Measurements from ENCODE around the gene DHTKD1. TPM values are rescaled to one million over a fixed set of nuclear protein-coding genes. Genes with fewer than 3 reads are reported as not detected.

DHTKD1 gene, protein sequence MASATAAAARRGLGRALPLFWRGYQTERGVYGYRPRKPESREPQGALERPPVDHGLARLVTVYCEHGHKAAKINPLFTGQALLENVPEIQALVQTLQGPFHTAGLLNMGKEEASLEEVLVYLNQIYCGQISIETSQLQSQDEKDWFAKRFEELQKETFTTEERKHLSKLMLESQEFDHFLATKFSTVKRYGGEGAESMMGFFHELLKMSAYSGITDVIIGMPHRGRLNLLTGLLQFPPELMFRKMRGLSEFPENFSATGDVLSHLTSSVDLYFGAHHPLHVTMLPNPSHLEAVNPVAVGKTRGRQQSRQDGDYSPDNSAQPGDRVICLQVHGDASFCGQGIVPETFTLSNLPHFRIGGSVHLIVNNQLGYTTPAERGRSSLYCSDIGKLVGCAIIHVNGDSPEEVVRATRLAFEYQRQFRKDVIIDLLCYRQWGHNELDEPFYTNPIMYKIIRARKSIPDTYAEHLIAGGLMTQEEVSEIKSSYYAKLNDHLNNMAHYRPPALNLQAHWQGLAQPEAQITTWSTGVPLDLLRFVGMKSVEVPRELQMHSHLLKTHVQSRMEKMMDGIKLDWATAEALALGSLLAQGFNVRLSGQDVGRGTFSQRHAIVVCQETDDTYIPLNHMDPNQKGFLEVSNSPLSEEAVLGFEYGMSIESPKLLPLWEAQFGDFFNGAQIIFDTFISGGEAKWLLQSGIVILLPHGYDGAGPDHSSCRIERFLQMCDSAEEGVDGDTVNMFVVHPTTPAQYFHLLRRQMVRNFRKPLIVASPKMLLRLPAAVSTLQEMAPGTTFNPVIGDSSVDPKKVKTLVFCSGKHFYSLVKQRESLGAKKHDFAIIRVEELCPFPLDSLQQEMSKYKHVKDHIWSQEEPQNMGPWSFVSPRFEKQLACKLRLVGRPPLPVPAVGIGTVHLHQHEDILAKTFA
- 12.2 TPM for polyA plus RNA-seq
- long read RNA-seq, donor 1: 0 reads
- long read RNA-seq, donor 2, full-length matches to known transcripts: 3 of 3 reads
- long read RNA-seq, donor 2, partial matches to known transcripts: 0 of 3 reads
- long read RNA-seq, donor 2, other reads (novel, unspliced or antisense): 0 of 3 reads
- long read RNA-seq, donor 3: 0 reads
- long read RNA-seq, donor 4: 0 reads
- long read RNA-seq, donor 5, partial matches to known transcripts: 0 of 1 reads
- long read RNA-seq, donor 5, other reads (novel, unspliced or antisense): 0 of 1 reads
- long read RNA-seq, donor 6, full-length matches to known transcripts: 2 of 8 reads
- long read RNA-seq, donor 6, partial matches to known transcripts: 6 of 8 reads
- long read RNA-seq, donor 6, other reads (novel, unspliced or antisense): 0 of 8 reads
- long read RNA-seq, donor 7: 0 reads
- long read RNA-seq, donor 8, full-length matches to known transcripts: 5 of 13 reads
- long read RNA-seq, donor 8, partial matches to known transcripts: 8 of 13 reads
- long read RNA-seq, donor 8, other reads (novel, unspliced or antisense): 0 of 13 reads
- long read RNA-seq, donor 9, full-length matches to known transcripts: 2 of 2 reads
- long read RNA-seq, donor 9, partial matches to known transcripts: 0 of 2 reads
- long read RNA-seq, donor 9, other reads (novel, unspliced or antisense): 0 of 2 reads
- long read RNA-seq, donor 10, full-length matches to known transcripts: 2 of 2 reads
- long read RNA-seq, donor 10, partial matches to known transcripts: 0 of 2 reads
- long read RNA-seq, donor 10, other reads (novel, unspliced or antisense): 0 of 2 reads
- long read RNA-seq, donor 11, full-length matches to known transcripts: 3 of 3 reads
- long read RNA-seq, donor 11, partial matches to known transcripts: 0 of 3 reads
- long read RNA-seq, donor 11, other reads (novel, unspliced or antisense): 0 of 3 reads

DNA sequence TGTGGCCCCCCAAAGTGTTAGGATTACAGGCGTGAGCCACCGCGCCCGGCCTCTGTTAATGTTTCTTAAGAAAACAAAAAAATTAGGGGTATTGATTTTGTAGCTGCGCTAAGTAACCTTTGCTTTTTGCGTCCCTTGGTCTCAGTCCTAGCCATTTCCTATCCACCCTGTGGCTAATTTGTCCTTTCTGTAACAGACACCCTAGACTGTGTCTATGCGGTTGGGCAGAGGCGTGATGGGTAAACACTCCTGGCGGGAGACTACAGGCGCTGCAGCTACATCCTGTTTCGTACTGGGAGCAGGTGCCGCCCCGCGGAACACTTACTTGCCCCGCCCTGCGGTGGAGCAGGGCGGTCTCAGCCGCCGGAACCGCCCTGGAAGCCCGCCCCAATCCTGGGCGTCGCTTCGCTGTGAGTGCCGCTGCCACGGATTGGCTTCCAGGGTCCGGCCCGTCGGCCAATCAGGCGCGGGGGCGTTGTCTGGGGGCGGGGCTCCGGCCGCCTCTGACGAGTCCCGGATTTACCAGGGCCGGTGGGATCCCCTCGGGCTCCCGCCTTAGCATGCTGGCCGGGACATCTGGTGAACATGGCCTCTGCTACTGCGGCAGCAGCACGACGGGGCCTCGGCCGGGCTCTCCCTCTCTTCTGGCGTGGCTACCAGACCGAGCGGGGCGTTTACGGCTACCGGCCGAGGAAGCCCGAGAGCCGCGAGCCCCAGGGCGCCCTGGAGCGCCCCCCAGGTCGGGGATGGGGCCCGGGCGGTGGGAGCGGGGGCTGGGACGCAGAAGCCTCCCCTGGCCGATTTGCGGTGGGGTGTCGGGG lies at the start of gene DHTKD1:
Gene DHTKD1 (plus strand): TSS at position 506 of the 821 bp plus-strand sequence. CDS start 80 bp downstream, at position 586.
- peak; percentile 99 for DNase-seq
- H3K27me3 ChIP-seq (ENCODE audit: control insufficient read depth, insufficient read depth, low read length): no peaks in the 10 kb centered on the region
- peaks cover 2% of the 10 kb centered on the region for H3K4me1 ChIP-seq (ENCODE audit: control insufficient read depth, insufficient read depth, low read length)
- no peaks in the 10 kb centered on the region for H3K9me3 ChIP-seq (ENCODE audit: control insufficient read depth, low read depth, low read length)
- H3K27ac ChIP-seq (ENCODE audit: low read length): peak within 1 kb of the TSS; percentile 87
- H3K4me3 ChIP-seq (ENCODE audit: low read length): peak within 1 kb of the TSS; percentile 79
- no CpG with 5 or more reads among the region's 66 CpGs for WGBS (ENCODE audit: insufficient coverage, low lambda C conversion rate)
- H3K36me3 ChIP-seq (ENCODE audit: control insufficient read depth, insufficient read depth, low read length): no peaks in the 10 kb centered on the region

DNA sequence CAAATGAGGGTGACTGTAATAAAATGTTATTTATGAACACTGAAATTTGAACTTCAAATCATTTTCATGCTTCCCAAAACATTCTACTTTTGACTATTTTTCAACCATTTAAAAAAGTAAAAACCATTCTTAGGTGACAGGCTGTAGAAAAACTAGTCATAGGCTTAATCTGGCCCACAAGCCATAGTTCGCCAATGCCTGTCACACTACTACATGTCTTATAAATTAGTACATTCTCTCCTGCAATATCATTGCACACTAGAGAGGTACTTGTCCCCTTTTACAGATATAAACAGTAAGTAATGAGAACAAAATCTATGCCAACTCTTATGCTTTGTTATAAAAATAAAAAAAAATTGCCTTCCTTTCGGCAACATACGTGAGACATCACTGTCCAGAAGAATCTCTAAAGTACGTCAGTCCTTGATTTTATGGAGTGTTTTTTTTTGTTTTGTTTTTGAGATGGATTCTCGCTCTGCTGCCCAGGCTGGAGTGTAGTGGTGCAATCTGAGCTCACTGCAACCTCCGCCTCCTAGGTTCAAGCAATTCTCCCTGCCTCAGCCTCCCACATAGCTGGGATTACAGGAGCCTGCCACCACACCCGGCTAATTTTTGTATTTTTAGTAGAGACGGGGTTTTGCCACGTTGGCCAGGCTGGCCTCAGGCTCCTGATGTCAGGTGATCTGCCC lies 49.3 kb upstream of the DHTKD1 start:
- DNase-seq: no peak
- Histone ChIP-seq H3K9me3 (ENCODE audit: control insufficient read depth, low read depth, low read length) (no peaks in the 10 kb centered on the region), H3K4me3 (ENCODE audit: low read length) (no peak overlapping the region), H3K4me1 (ENCODE audit: control insufficient read depth, insufficient read depth, low read length) (peaks cover 3% of the 10 kb centered on the region), H3K27ac (ENCODE audit: low read length) (no peak overlapping the region), H3K36me3 (ENCODE audit: control insufficient read depth, insufficient read depth, low read length) (peaks cover 5% of the 10 kb centered on the region), H3K27me3 (ENCODE audit: control insufficient read depth, insufficient read depth, low read length) (no peaks in the 10 kb centered on the region)
- 96% methylated on average over 4 of the region's 9 CpGs for WGBS (ENCODE audit: insufficient coverage, low lambda C conversion rate)

DNA sequence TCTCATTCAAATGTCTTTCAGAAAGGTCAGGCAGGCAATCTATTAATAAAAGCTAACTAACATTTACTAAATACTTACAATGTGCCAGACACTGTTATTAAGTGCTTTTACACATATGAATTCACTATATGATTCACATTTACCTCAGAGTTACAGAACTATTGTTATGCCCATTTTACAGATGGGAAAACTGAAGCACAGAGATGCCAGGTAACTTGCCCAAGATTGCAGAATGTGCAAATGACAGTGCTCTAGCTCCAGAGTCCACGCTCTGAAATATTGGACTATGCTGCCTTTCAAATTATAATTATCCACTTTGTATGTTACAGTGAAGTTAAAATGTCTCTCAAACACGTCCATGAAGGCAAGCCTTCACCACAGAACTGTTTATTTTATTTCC lies 48.2 kb upstream of the DHTKD1 start:
- WGBS (ENCODE audit: insufficient coverage, low lambda C conversion rate): no CpG with 5 or more reads among the region's 2 CpGs
- no peaks in the 10 kb centered on the region for H3K27me3 ChIP-seq (ENCODE audit: control insufficient read depth, insufficient read depth, low read length)
- H3K27ac ChIP-seq (ENCODE audit: low read length): no peak overlapping the region
- H3K4me1 ChIP-seq (ENCODE audit: control insufficient read depth, insufficient read depth, low read length): peaks cover 3% of the 10 kb centered on the region
- no peak overlapping the region for H3K4me3 ChIP-seq (ENCODE audit: low read length)
- no peaks in the 10 kb centered on the region for H3K9me3 ChIP-seq (ENCODE audit: control insufficient read depth, low read depth, low read length)
- DNase-seq: no peak
- peaks cover 5% of the 10 kb centered on the region for H3K36me3 ChIP-seq (ENCODE audit: control insufficient read depth, insufficient read depth, low read length)

DNA sequence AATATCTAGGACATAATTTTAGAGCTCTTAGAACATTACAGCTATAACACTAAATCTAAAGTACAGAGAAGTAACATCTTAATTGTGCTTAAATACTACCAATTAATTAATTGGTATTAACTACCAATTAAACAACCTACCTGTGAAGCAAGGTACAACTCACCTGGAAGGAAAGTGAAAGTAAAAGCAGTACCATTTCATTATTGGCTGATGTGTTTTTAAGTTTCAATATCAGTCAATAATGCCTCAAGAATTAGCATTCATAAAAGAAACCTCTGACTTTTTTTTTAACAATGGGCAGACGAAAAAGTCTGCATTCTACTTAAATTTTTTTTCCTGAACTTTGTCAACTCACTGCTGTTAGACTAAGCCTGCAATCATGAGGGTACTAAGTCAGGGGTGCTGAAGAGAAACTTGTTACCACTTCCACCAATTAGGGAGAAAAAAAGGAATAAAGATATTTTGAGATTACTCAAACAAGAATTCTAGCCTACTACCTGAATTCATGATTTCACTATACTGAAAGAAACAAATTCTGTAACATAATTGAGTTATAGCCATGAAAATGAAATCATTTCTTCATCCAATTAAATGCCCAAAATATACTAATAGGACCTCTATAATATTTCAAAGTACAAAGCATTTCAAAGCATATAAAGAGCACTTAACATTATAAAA lies 46.0 kb upstream of the DHTKD1 start:
- Histone ChIP-seq H3K36me3 (ENCODE audit: control insufficient read depth, insufficient read depth, low read length) (peaks cover 16% of the 10 kb centered on the region), H3K9me3 (ENCODE audit: control insufficient read depth, low read depth, low read length) (no peaks in the 10 kb centered on the region), H3K4me1 (ENCODE audit: control insufficient read depth, insufficient read depth, low read length) (peaks cover 3% of the 10 kb centered on the region), H3K27me3 (ENCODE audit: control insufficient read depth, insufficient read depth, low read length) (no peaks in the 10 kb centered on the region), H3K4me3 (ENCODE audit: low read length) (no peak overlapping the region), H3K27ac (ENCODE audit: low read length) (no peak overlapping the region)
- DNase-seq: peak in 1 of 2 donors; percentile 37
- 17% methylated on average over 1 of the region's 1 CpG for WGBS (ENCODE audit: insufficient coverage, low lambda C conversion rate)

DNA sequence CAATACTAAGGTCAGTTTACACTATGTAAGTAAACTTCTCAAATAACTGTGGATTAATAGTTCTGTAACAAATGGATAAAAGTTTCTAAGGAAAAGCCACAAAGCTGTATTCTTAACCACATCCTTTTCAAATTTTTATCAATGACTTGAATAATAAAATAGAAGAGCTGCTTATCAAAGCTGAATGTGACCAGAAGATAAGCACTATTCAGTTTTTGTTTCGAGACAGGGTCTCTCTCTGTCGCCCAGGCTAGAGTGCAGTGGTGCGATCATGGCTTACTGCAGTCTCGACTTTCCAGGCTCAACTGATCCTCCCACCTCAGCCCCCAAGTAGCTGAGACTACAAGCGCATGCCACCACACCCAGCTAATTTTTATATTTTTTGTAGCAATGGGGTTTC lies 43.2 kb upstream of the DHTKD1 start:
- peaks cover 30% of the 10 kb centered on the region for H3K36me3 ChIP-seq (ENCODE audit: control insufficient read depth, insufficient read depth, low read length)
- no peak overlapping the region for H3K4me3 ChIP-seq (ENCODE audit: low read length)
- H3K27ac ChIP-seq (ENCODE audit: low read length): no peak overlapping the region
- H3K4me1 ChIP-seq (ENCODE audit: control insufficient read depth, insufficient read depth, low read length): peaks cover 3% of the 10 kb centered on the region
- no peaks in the 10 kb centered on the region for H3K9me3 ChIP-seq (ENCODE audit: control insufficient read depth, low read depth, low read length)
- no peak for DNase-seq
- no peaks in the 10 kb centered on the region for H3K27me3 ChIP-seq (ENCODE audit: control insufficient read depth, insufficient read depth, low read length)
- WGBS (ENCODE audit: insufficient coverage, low lambda C conversion rate): no CpG with 5 or more reads among the region's 5 CpGs

DNA sequence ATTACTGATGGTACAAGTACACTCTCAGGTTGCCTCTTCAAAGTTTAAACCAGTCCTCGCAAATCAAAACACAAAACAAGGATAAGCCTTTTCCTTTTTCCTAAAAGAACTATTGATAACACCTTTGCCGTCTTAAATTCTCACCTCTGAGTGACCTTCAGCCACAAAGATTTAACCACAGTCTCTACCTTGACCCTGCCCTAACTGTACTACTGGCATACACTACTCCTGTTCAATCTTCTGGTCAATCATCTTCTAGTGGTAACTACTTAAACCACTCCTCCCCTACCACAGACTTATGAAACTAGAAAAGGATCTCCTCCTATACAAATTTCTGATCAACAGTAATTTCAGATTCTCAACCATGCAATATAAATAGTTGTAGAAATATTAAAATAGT lies 41.2 kb upstream of the DHTKD1 start:
- Histone ChIP-seq H3K36me3 (ENCODE audit: control insufficient read depth, insufficient read depth, low read length) (peaks cover 31% of the 10 kb centered on the region), H3K4me3 (ENCODE audit: low read length) (no peak overlapping the region), H3K27me3 (ENCODE audit: control insufficient read depth, insufficient read depth, low read length) (no peaks in the 10 kb centered on the region), H3K9me3 (ENCODE audit: control insufficient read depth, low read depth, low read length) (no peaks in the 10 kb centered on the region), H3K4me1 (ENCODE audit: control insufficient read depth, insufficient read depth, low read length) (peaks cover 3% of the 10 kb centered on the region), H3K27ac (ENCODE audit: low read length) (no peak overlapping the region)
- DNase-seq: no peak
- WGBS (ENCODE audit: insufficient coverage, low lambda C conversion rate): 100% methylated on average over 2 of the region's 2 CpGs

DNA sequence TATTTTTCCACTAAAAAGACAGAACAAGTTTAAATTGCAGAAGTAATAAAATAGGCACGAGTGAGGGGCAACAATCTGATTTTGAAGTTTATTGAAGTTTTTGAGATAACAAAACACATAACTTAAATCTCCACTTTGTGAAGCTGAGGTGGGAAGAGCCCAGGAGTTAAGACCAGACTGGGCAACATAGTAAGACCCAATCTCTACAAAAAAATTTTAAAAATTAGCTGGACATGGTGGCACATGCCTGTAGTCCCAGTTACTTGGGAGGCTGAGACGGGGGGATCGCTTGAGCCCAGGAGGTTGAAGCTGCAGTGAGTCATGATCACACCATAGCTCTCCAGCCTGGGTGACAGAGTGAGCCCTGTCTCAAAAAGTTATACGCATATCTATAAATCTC lies 37.4 kb upstream of the DHTKD1 start:
- no peaks in the 10 kb centered on the region for H3K4me1 ChIP-seq (ENCODE audit: control insufficient read depth, insufficient read depth, low read length)
- DNase-seq: no peak
- H3K27ac ChIP-seq (ENCODE audit: low read length): no peak overlapping the region
- H3K4me3 ChIP-seq (ENCODE audit: low read length): no peak overlapping the region
- 63% methylated on average over 1 of the region's 4 CpGs for WGBS (ENCODE audit: insufficient coverage, low lambda C conversion rate)
- peaks cover 55% of the 10 kb centered on the region for H3K36me3 ChIP-seq (ENCODE audit: control insufficient read depth, insufficient read depth, low read length)
- no peaks in the 10 kb centered on the region for H3K9me3 ChIP-seq (ENCODE audit: control insufficient read depth, low read depth, low read length)
- no peaks in the 10 kb centered on the region for H3K27me3 ChIP-seq (ENCODE audit: control insufficient read depth, insufficient read depth, low read length)

DNA sequence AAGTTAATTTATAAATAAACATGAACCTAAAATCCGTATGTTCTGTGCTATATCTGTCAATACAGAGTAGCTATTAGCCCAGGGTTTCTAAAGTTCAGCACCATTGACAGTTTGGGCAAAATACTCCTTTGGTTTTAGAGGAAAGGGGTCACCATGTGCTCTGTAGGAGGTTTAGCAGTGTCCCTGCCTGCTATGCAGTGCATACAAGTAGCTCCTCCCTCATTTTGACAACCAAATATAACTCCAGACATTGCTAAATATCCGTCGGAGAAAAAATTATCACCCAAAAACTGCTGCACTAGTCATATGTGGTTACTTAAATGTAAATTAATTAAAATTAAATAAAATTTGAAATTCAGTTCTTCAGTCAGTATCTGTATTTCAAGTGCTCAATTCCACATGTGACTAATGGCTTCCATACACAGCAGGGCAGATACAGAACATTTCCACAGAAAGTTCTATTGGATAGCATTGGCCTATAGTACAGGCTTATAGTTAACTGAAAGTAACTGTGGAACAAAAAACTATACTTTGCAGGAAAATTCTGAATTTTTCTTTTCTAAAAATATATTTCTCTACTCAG lies 32.6 kb upstream of the DHTKD1 start:
- no peak overlapping the region for H3K27ac ChIP-seq (ENCODE audit: low read length)
- no peaks in the 10 kb centered on the region for H3K4me1 ChIP-seq (ENCODE audit: control insufficient read depth, insufficient read depth, low read length)
- no CpG with 5 or more reads among the region's 3 CpGs for WGBS (ENCODE audit: insufficient coverage, low lambda C conversion rate)
- no peaks in the 10 kb centered on the region for H3K27me3 ChIP-seq (ENCODE audit: control insufficient read depth, insufficient read depth, low read length)
- peaks cover 30% of the 10 kb centered on the region for H3K36me3 ChIP-seq (ENCODE audit: control insufficient read depth, insufficient read depth, low read length)
- DNase-seq: no peak
- H3K9me3 ChIP-seq (ENCODE audit: control insufficient read depth, low read depth, low read length): no peaks in the 10 kb centered on the region
- H3K4me3 ChIP-seq (ENCODE audit: low read length): no peak overlapping the region
